Upper lobe of right lung (tissue), 1 donor: ENCODE data around the gene RECK. TPM values are rescaled to one million over a fixed set of nuclear protein-coding genes. Genes with fewer than 3 reads are reported as not detected.
A peak's percentile ranks its signal among the peaks of the same experiment; 100 is the strongest.

ENCODE experiments used
- ATAC-seq: fragments of 200-7000 bp; cut with Tn5 transposase; one replicate; pipeline ENCODE4 v1.9.1; 2020; ENCODE audit warnings: mild to moderate bottlenecking, moderate library complexity
- DNase-seq: peaks from one replicate; pipeline ENCODE4 v3.0.0-alpha.2; 2020
- H3K27ac ChIP-seq: fragments of 200-600 bp; one replicate; pipeline ENCODE4 v1.8.0; 2022
- H3K27me3 ChIP-seq: fragments of 200-600 bp; one replicate; pipeline ENCODE4 v1.8.0; 2022; ENCODE audit warnings: mild to moderate bottlenecking
- H3K36me3 ChIP-seq: fragments of 200-600 bp; one replicate; pipeline ENCODE4 v1.8.0; 2022
- H3K4me1 ChIP-seq: fragments of 200-600 bp; one replicate; pipeline ENCODE4 v1.8.0; 2022
- H3K4me3 ChIP-seq: fragments of 200-600 bp; one replicate; pipeline ENCODE4 v1.8.0; 2022; ENCODE audit warnings: mild to moderate bottlenecking
- H3K9me3 ChIP-seq: fragments of 200-600 bp; one replicate; pipeline ENCODE4 v1.8.0; 2022
- intact Hi-C: fragments of 100-400 bp; cut with DNase I; formaldehyde crosslinking; loops from one replicate; pipeline ENCODE4 v1.11.0; 2022
- total RNA-seq: library from RNA; stranded (reverse); fragmentation: NEBNext Ultra II Directional; extraction: Animal tissue kit (Norgen Biotek cat#: 25700); gene quantifications from one replicate; pipeline ENCODE4 v1.2.1, GENCODE V29; 2021
- TF ChIP-seq, protein P1 (sequence below): fragments of 200-600 bp; IDR thresholded peaks from one replicate; pipeline ENCODE4 v1.8.0; 2022; ENCODE audit warnings: antibody characterized with exemption
- donor health status: DM: no; HTN: yes; CAD: no; lungs with severe emphysema.

RECK gene
- total RNA-seq, 1 donor from 2014 or later: 20.1 TPM

DNA sequence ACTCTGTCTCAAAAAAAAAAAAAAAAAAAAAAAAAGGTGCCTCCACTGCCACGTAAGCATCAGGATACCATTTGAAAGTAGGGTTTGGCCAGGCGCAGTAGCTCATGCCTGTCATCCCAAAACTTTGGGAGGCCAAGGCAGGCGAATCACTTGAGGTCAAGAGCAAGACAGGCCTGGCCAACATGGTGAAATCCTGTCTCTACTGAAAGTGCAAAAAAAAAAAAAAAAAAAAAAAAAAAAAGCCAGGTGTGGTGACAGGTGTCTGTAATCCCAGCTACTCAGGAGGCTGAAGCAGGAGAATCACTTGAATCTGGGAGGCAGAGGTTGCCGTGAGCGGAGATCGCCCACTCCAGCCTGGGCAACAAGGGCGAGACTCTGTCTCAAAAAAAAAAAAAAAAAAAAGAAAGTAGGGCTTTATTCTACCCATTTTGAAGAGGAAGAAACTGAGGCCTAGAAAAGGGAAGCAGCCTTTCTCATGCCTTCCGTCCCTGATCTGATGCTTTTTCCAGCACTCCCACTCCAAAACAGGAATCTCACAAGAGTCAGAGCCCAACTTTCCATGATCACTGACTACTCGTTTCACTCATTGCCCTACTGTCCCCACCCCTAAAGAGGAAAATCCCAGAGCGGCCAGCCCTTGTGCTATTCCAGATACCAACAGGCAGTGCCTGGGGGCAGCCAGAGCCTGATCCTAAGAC, 116.2 kb downstream of the RECK start:
- H3K27ac ChIP-seq: peak overlapping the region; percentile 77
- DNase-seq: no peak
- intact Hi-C loops: no loop called here
- TF ChIP-seq, protein P1, sequence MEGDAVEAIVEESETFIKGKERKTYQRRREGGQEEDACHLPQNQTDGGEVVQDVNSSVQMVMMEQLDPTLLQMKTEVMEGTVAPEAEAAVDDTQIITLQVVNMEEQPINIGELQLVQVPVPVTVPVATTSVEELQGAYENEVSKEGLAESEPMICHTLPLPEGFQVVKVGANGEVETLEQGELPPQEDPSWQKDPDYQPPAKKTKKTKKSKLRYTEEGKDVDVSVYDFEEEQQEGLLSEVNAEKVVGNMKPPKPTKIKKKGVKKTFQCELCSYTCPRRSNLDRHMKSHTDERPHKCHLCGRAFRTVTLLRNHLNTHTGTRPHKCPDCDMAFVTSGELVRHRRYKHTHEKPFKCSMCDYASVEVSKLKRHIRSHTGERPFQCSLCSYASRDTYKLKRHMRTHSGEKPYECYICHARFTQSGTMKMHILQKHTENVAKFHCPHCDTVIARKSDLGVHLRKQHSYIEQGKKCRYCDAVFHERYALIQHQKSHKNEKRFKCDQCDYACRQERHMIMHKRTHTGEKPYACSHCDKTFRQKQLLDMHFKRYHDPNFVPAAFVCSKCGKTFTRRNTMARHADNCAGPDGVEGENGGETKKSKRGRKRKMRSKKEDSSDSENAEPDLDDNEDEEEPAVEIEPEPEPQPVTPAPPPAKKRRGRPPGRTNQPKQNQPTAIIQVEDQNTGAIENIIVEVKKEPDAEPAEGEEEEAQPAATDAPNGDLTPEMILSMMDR: no peak
- no peak for ATAC-seq
- H3K27me3 ChIP-seq: no peaks in the 10 kb centered on the region
- no peak overlapping the region for H3K4me3 ChIP-seq
- H3K9me3 ChIP-seq: no peaks in the 10 kb centered on the region
- peaks cover 50% of the 10 kb centered on the region for H3K4me1 ChIP-seq
- no peaks in the 10 kb centered on the region for H3K36me3 ChIP-seq

- no peak for DNase-seq
- Histone ChIP-seq H3K27ac (peak overlapping the region; percentile 77), H3K4me1 (peaks cover 45% of the 10 kb centered on the region)
Observed at GRCh38 chr9:36153746-36154145, 117.0 kb downstream of the RECK start.

DNA sequence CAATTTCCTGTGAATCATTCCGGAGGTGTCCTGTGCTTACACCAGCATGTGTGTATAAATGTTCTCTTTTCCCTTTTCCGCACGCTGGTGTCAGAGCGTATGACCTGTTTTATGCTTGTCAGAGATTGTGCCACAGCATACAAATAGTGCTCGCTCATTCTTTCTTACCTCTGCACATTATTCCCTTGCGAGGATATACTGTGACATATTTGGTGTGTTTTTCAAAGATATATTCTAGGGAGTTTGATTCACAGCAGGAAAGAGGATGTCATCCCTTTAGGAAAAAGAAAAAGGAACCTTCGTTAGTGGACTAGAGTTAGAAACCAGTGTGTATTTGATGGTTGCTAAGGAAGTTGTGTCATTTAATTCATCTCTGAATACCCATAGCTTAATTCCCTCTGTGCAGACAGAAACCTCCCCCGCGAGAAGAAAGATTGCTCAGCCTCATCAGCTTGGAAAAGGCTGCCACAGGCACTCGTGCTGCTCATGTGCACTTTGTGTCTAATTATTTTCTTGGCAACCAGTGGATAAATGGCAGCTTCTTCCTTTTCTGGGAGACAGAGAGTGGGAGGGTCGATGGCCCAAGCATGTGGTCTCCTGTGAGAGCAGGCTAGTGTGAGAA, 117.7 kb downstream of the RECK start:
- Histone ChIP-seq H3K27ac (peak overlapping the region; percentile 77), H3K9me3 (no peaks in the 10 kb centered on the region), H3K27me3 (no peaks in the 10 kb centered on the region), H3K4me1 (peaks cover 44% of the 10 kb centered on the region), H3K4me3 (no peak overlapping the region), H3K36me3 (no peaks in the 10 kb centered on the region)
- DNase-seq (peak; percentile 76), ATAC-seq (peak; percentile 69)
- intact Hi-C loops: no loop called here
- TF ChIP-seq, protein P1: no peak

More at GRCh38 chr9:36153746-36154145, 117.0 kb downstream of the RECK start:
- Histone ChIP-seq H3K4me3 (no peak overlapping the region), H3K27me3 (no peaks in the 10 kb centered on the region), H3K36me3 (no peaks in the 10 kb centered on the region), H3K9me3 (no peaks in the 10 kb centered on the region)
- TF ChIP-seq, protein P1: no peak
- no peak for ATAC-seq
- intact Hi-C loops: no loop called here

DNA sequence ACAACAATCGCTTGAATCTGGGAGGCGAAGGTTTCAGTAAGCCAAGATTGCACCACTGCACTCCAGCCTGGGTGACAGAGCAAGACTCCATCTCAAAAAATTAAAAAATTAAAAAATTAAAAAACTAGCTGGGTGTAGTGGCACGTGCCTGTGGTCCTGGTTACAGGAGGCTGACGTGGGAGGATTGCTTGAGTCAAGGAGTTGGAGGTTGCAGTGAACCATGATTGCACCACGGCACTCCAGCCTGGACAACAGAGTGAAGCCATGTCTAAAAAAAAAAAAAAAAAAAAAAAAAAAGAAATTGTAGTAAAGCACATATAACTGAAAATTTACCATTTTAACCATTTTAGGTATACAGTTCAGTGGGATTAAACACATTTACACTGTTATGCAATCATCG, 119.4 kb downstream of the RECK start:
- no peaks in the 10 kb centered on the region for H3K27me3 ChIP-seq
- no peaks in the 10 kb centered on the region for H3K9me3 ChIP-seq
- no peak overlapping the region for H3K4me3 ChIP-seq
- ATAC-seq: no peak
- intact Hi-C loops: no loop called here
- DNase-seq: no peak
- H3K27ac ChIP-seq: no peak overlapping the region
- peaks cover 27% of the 10 kb centered on the region for H3K4me1 ChIP-seq
- TF ChIP-seq, protein P1: no peak
- no peaks in the 10 kb centered on the region for H3K36me3 ChIP-seq

- TF ChIP-seq, protein P1: no peak
- intact Hi-C loops: no loop called here
Observed at GRCh38 chr9:36158122-36158521, 121.4 kb downstream of the RECK start.

More at GRCh38 chr9:36158122-36158521, 121.4 kb downstream of the RECK start:
- H3K9me3 ChIP-seq: no peaks in the 10 kb centered on the region
- H3K36me3 ChIP-seq: no peaks in the 10 kb centered on the region
- peak overlapping the region; percentile 63 for H3K27ac ChIP-seq
- H3K4me1 ChIP-seq: peaks cover 18% of the 10 kb centered on the region
- no peaks in the 10 kb centered on the region for H3K27me3 ChIP-seq
- ATAC-seq: no peak
- H3K4me3 ChIP-seq: no peak overlapping the region
- no peak for DNase-seq
